Muscle of leg (tissue), 11 donors: ENCODE results near the gene RASAL1. TPM values are rescaled to one million over a fixed set of nuclear protein-coding genes. Genes with fewer than 3 reads are reported as not detected.
"Not testable (repeated sequence)": the region's sequence is repeated elsewhere in the genome, so short reads cannot be mapped to it uniquely, and the experiment has no call there.

ENCODE experiments used
- DNase-seq: peaks from one replicate; pipeline ENCODE4 v3.0.0; 2013
- H3K27ac ChIP-seq: one replicate; pipeline ENCODE4 v1.5.1; 2013; ENCODE audit warnings: mild to moderate bottlenecking, low read length, control low read depth
- H3K27me3 ChIP-seq: one replicate; pipeline ENCODE4 v1.6.1; 2013; ENCODE audit warnings: low read length; ENCODE audit not compliant: control insufficient read depth, insufficient read depth
- H3K36me3 ChIP-seq: one replicate; pipeline ENCODE4 v1.6.1; 2013; ENCODE audit warnings: low read length; ENCODE audit not compliant: control insufficient read depth, insufficient read depth
- H3K4me1 ChIP-seq: one replicate; pipeline ENCODE4 v1.6.1; 2013; ENCODE audit warnings: low read length; ENCODE audit not compliant: control insufficient read depth, insufficient read depth
- H3K4me3 ChIP-seq: one replicate; pipeline ENCODE4 v1.5.1; 2013; ENCODE audit warnings: low read length, control low read depth
- H3K9me3 ChIP-seq: replicated peaks from 2 replicates; pipeline ENCODE4 v1.6.1; 2013; ENCODE audit warnings: low read depth, low read length; ENCODE audit not compliant: control insufficient read depth
- WGBS: methylation state at CpG from one replicate; pipeline ENCODE4 v1.1.5; 2013; ENCODE audit warnings: missing lambda C conversion rate; ENCODE audit not compliant: insufficient coverage; 5-methylcytosine and 5-hydroxymethylcytosine counted together
- polyA plus RNA-seq, 8 donors: library from polyadenylated mRNA; unstranded; fragments of 120-200 nt; gene quantifications; one replicate each; pipeline versions ENCODE4 v1.2.1 to v1.2.3, GENCODE V29; 2013; ENCODE audit warnings: inconsistent platforms in 1 of 8, low replicate concordance in 1 of 8; ENCODE audit not compliant: insufficient read length in 8 of 8, insufficient read depth in 1 of 8
- total RNA-seq: library from RNA; stranded (reverse); fragments of 120-200 nt; gene quantifications from one replicate; pipeline ENCODE4 v1.2.4, GENCODE V29; 2013

RASAL1 gene
- total and polyA plus RNA-seq, 9 donors, result 0.04 to 0.17 (median 0.05) TPM; not detected in 2

DNA sequence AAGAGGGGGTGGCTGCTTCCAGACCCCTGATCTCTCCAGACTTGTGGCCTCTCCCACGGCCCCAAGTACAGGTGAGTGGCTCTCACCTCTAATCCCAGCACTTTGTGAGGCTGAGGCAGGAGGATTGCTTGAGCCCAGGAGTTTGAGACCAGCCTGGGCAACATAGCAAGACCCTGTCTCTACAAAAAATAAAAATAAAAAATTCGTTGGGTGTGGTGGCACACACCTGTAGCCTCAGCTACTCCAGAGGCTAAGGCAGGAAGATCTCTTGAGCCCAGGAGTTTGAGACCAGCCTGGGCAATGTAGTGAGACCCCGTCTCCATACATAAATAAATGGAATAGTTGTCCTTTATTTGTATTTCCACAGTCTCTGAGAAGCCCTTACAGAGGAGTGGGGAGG, 6.2 kb upstream of the RASAL1 start:
- H3K27ac ChIP-seq, H3K36me3 ChIP-seq, H3K27me3 ChIP-seq, H3K4me1 ChIP-seq, DNase-seq, H3K4me3 ChIP-seq, H3K9me3 ChIP-seq: not testable (repeated sequence)
- WGBS, result no CpG with 5 or more reads among the region's 3 CpGs

DNA sequence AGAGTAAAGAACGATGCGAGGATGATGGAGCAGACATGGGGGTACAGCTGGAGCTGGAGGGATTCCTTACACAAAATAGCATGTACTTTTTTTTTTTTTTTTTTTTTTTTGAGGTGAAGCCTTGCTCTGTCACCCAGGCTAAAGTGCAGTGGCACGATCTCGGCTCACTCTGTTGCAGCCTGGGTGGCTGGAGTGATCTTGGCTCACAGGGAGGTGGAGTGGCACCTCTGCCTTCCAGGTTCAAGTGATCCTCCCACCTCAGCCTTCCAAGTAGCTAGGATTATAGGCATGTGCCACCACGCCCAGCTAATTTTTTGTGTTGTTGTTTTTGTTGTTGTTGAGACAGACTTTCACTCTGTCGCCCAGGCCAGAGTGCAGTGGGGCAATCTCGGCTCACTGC, 5.1 kb upstream of the RASAL1 start:
- WGBS, result 73% methylated on average over 4 of the region's 7 CpGs
- Histone ChIP-seq H3K27ac (no peak overlapping the region), H3K36me3 (no peaks in the 10 kb centered on the region), H3K9me3 (no peaks in the 10 kb centered on the region), H3K4me1 (no peaks in the 10 kb centered on the region), H3K27me3 (peaks cover 15% of the 10 kb centered on the region), H3K4me3 (no peak overlapping the region)
- DNase-seq, result no peak

DNA sequence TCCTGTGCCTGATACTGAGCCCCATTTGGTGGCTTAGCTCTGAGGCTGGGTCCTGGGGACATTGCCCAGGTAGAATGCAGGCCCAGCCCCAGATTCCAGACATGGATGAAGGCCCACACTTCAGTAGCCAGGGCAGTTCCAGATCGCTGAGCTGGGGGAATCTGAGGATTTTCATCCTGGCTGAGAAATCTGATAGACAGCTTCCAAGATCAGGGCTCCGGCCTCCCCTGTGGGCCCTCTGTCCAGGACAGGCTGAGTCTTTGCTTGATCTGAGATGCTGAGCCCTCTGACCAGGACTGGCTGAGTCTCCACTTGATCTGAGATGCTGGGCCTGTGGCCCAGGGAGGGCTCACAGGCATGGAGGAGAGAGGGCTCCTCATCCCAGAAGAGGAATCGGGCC, 3.3 kb upstream of the RASAL1 start:
- no peak for DNase-seq
- WGBS, result 50% methylated on average over 2 of the region's 3 CpGs
- no peaks in the 10 kb centered on the region for H3K9me3 ChIP-seq
- no peaks in the 10 kb centered on the region for H3K36me3 ChIP-seq
- no peak overlapping the region for H3K27ac ChIP-seq
- peaks cover 4% of the 10 kb centered on the region for H3K4me1 ChIP-seq
- no peak overlapping the region for H3K4me3 ChIP-seq
- H3K27me3 ChIP-seq, result peaks cover 27% of the 10 kb centered on the region

DNA sequence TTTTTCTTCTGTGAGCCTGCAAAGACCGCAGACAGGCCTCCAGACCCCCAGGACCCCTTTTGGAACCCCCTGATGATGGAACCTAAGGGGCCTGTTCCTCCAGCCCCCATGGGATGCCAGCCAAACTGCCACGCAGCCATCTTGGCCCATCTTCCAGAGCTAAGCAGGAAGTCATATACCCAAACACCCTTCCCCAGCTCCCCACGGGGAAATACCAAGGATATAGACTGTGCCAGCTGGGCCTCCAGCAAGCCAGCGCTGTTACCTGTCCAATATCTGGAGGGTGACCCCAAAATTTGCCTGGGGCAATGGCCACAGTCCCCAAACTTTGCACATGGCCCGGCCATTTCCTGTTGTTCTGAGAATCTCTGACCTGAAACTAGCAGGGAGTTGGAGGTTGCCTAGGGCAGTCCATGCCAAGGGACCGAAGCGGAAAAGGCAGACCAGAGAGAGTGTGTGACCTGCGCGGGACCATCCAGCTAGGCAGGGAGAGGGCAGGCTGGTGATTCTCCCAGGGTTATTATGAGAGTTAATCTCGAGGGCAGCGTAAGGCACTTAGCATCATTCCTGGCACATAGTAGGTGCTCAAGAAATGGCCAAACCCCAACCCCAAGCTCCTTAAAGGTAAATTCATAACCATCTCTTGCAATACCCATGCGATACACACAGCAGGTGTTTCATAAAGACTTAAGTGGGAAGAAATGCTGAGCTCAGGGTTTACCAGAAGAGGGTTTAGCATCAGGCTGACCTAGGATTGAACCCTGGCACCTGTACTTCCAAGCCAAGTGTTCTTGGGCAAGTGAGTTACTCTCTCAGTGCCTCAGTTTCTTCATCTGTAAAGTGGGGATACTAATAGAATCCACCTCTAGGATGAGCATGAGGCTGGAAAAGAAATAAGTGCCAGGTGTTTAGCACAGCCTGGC, 2.6 kb upstream of the RASAL1 start:
- Histone ChIP-seq H3K4me3 (no peak overlapping the region), H3K27ac (no peak overlapping the region), H3K4me1 (peaks cover 4% of the 10 kb centered on the region), H3K27me3 (peaks cover 27% of the 10 kb centered on the region), H3K36me3 (no peaks in the 10 kb centered on the region), H3K9me3 (no peaks in the 10 kb centered on the region)
- DNase-seq, result no peak
- WGBS, result 81% methylated on average over 11 of the region's 12 CpGs

DNA sequence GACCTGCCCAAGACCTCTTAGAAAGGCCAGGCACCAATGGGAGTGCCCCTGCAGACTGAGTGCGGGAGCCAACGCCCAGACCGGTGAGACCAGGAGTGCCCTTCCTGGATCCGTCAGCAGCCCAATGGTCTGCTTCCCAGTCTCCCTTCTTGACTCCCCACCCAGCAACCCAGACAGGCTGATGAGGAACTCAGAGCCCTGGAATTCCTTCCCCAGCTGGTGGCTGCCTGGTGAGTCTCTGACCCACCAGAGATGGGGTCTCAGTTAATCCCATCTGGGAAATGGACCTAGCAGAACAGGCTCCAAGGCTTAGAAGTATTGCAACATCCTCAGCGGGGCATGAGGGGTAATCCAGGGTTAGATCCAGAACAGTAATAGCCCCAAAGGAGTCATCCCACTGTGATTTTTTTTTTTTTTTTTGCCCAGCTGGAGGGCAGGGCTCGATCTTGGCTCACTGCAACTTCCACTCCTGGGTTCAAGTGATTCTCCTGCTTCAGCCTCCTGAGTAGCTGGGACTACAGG, 1.5 kb upstream of the RASAL1 start:
- Histone ChIP-seq H3K9me3 (no peaks in the 10 kb centered on the region), H3K4me1 (peaks cover 4% of the 10 kb centered on the region), H3K36me3 (no peaks in the 10 kb centered on the region), H3K27ac (no peak overlapping the region), H3K4me3 (no peak overlapping the region), H3K27me3 (peaks cover 27% of the 10 kb centered on the region)
- WGBS, result 81% methylated on average over 4 of the region's 6 CpGs
- DNase-seq, result no peak

DNA sequence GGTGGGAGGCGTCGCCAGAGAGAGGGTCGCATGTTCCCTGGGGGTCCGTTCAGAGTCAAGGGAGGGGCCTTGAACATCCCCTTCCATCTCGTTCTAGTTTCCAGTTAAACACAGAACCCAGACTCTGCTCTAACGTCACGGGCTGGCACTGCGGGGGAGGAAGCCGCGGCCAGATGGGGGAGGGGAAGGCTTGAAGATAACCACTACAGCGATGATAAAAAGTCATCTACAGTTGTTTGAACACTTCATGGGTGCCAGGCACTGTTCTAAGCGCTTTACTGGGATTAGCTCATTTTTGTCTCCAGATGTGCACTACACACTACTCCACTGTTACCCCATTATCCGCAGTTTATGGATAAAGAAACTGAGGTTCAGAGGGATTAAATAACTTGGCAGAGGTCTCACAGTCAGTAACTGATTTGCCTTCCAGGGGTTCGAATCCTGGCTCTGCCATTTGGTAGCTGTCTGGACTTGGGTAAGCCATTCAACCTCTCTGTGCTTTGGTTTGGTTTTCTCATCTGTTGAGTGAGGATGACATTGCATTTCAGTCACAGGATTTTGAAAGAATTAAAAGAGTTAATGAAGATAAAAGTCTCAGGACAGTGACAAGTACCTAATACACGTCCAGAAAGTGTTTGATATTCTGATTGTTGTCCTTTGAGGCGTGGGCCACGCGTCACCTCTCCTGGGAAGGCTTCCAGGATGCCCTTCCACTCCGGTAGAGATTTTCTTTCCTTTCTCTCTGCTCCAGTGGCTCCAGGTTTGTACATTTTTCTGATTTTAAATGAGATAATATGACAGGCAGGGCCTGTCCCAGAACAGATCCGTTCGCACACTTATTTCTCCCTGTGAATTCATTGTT, 798 bp upstream of the RASAL1 start:
- Histone ChIP-seq H3K27ac (no peak overlapping the region), H3K4me1 (peaks cover 4% of the 10 kb centered on the region), H3K27me3 (peaks cover 27% of the 10 kb centered on the region), H3K36me3 (no peaks in the 10 kb centered on the region), H3K4me3 (no peak overlapping the region), H3K9me3 (no peaks in the 10 kb centered on the region)
- 73% methylated on average over 3 of the region's 21 CpGs for WGBS
- no peak for DNase-seq

DNA sequence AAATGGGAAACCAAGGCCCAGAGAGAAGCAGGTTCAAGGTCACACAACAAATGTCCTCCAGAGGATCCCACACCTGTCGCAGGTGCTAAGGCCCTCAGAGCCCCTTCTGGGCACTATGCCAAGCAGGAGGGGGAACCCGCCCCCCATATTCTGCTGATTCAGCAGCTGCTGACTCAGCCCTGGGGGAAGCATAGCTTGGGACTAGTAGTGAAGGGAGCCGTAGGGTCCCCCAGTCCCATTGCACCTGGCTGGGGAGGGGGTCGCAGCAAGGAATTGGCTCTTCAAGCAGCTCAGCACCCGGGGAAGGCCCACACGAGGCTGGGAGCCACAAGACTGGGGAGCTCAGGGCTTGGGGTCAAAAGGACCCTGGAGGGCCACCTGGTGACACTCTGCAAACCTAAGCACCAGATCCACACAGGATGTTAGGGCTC, 1.0 kb downstream of the RASAL1 start:
- H3K4me1 ChIP-seq, result peaks cover 4% of the 10 kb centered on the region
- WGBS, result 36% methylated on average over 4 of the region's 6 CpGs
- H3K27me3 ChIP-seq, result peaks cover 31% of the 10 kb centered on the region
- H3K4me3 ChIP-seq, result no peak overlapping the region
- H3K36me3 ChIP-seq, result no peaks in the 10 kb centered on the region
- DNase-seq, result no peak
- no peaks in the 10 kb centered on the region for H3K9me3 ChIP-seq
- no peak overlapping the region for H3K27ac ChIP-seq

DNA sequence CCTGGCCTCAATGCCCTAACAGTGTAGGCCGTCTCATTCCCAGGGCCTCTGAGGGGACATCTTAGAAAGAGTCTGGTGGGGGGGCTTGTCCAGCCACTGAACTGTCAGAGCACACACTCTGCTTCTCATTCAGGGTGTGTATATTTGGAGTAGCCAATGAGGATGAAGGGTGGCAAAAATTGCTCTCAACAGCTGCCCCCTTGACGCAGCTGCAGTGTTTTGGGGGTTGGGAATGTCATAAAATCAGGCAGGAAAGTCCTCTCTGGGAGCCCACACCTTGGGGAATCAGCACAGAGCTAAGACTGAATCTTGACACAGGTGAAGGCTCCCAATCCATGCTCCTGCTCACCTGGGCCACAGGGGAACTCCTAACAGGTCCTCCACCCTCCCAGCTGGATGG, 1.5 kb downstream of the RASAL1 start:
- WGBS, result 43% methylated on average over 1 of the region's 2 CpGs
- Histone ChIP-seq H3K36me3 (no peaks in the 10 kb centered on the region), H3K4me1 (peaks cover 4% of the 10 kb centered on the region), H3K4me3 (no peak overlapping the region), H3K27ac (no peak overlapping the region), H3K9me3 (no peaks in the 10 kb centered on the region), H3K27me3 (peaks cover 31% of the 10 kb centered on the region)
- DNase-seq, result no peak

DNA sequence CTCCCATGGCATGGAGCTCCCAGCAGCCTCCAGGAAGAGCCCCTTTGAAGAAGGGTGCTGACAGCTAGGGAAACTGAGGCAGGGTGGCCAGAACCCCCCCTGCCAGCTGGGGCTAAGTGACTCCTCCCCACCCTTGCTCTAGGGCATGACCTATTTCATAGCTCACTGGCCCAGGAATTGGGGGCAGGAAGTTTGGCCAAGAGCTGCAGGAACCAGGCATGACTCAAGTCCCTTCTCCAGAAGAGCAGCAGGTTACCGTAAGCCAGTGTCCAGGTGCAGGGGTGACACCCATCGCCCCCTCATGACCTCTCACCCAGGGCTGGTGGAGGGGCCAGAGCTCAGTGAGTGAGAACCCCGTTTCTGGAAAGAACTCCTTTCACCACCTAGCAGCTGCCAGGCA, 1.9 kb downstream of the RASAL1 start:
- H3K4me1 ChIP-seq, result peaks cover 4% of the 10 kb centered on the region
- no peaks in the 10 kb centered on the region for H3K9me3 ChIP-seq
- H3K36me3 ChIP-seq, result no peaks in the 10 kb centered on the region
- WGBS, result 80% methylated on average over 1 of the region's 3 CpGs
- H3K4me3 ChIP-seq, result no peak overlapping the region
- peaks cover 31% of the 10 kb centered on the region for H3K27me3 ChIP-seq
- no peak for DNase-seq
- no peak overlapping the region for H3K27ac ChIP-seq

DNA sequence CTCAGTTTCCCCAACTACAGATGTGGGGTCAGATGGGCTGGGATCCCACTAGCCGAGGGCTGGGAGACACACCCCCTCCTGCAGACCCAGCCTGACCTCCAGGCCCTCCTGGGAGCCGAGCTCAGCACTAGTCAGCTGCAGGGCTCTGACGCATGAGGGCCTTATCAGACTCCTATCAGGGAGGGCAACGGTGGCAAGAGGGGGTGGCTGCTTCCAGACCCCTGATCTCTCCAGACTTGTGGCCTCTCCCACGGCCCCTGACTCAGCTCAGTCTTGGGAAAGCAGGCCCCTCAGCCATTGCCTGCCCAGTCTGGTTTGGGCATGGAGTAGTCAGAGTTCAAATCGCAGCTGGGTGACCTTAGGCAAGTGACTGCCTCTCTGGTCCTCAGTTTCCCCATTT, 2.5 kb downstream of the RASAL1 start:
- WGBS, result 45% methylated on average over 5 of the region's 6 CpGs

More for the DNA sequence above, 2.5 kb downstream of the RASAL1 start:
- Histone ChIP-seq H3K4me3 (no peak overlapping the region), H3K27ac (no peak overlapping the region), H3K36me3 (no peaks in the 10 kb centered on the region), H3K9me3 (no peaks in the 10 kb centered on the region), H3K27me3 (peaks cover 31% of the 10 kb centered on the region), H3K4me1 (peaks cover 4% of the 10 kb centered on the region)
- no peak for DNase-seq
